ENCODE measurements around the gene ZNF507.

ZNF507 gene

GRCh38 chr19:32392901-32393300 is 47.5 kb downstream of the ZNF507 start:
- no peak for DNase-seq (ENCODE audit: low spot score)
- no peak for TF ChIP-seq CTCF (IDR thresholded peaks at IDR 0.05; ENCODE audit: extremely low read depth, insufficient read depth, missing control alignments)
- in situ Hi-C loops (cut with MboI; ENCODE audit: low pct_unique_long_range_greater_than_20kb, low sequenced_read_pairs, unreplicated experiment) = no loop called here

GRCh38 chr19:32396046-32396652 is 50.7 kb downstream of the ZNF507 start:
- DNase-seq (ENCODE audit: low spot score) = no peak
- TF ChIP-seq CTCF (IDR thresholded peaks at IDR 0.05; ENCODE audit: extremely low read depth, insufficient read depth, missing control alignments) = no peak
- in situ Hi-C loops (cut with MboI; ENCODE audit: low pct_unique_long_range_greater_than_20kb, low sequenced_read_pairs, unreplicated experiment) = no loop called here

GRCh38 chr19:32397671-32398101 is 52.3 kb downstream of the ZNF507 start:
- in situ Hi-C loops (cut with MboI; ENCODE audit: low pct_unique_long_range_greater_than_20kb, low sequenced_read_pairs, unreplicated experiment) = no loop called here
- no peak for TF ChIP-seq CTCF (IDR thresholded peaks at IDR 0.05; ENCODE audit: extremely low read depth, insufficient read depth, missing control alignments)
- no peak for DNase-seq (ENCODE audit: low spot score)

- TF ChIP-seq CTCF (IDR thresholded peaks at IDR 0.05; ENCODE audit: extremely low read depth, insufficient read depth, missing control alignments) = no peak
- no peak for DNase-seq (ENCODE audit: low spot score)
- in situ Hi-C loops (cut with MboI; ENCODE audit: low pct_unique_long_range_greater_than_20kb, low sequenced_read_pairs, unreplicated experiment) = no loop called here
Observed at GRCh38 chr19:32401992-32402391, 56.6 kb downstream of the ZNF507 start.

GRCh38 chr19:32403291-32403995 is 58.0 kb downstream of the ZNF507 start:
- in situ Hi-C loops (cut with MboI; ENCODE audit: low pct_unique_long_range_greater_than_20kb, low sequenced_read_pairs, unreplicated experiment) = no loop called here
- no peak for DNase-seq (ENCODE audit: low spot score)
- TF ChIP-seq CTCF (IDR thresholded peaks at IDR 0.05; ENCODE audit: extremely low read depth, insufficient read depth, missing control alignments) = no peak

- in situ Hi-C loops (cut with MboI; ENCODE audit: low pct_unique_long_range_greater_than_20kb, low sequenced_read_pairs, unreplicated experiment) = no loop called here
- no peak for DNase-seq (ENCODE audit: low spot score)
- TF ChIP-seq CTCF (IDR thresholded peaks at IDR 0.05; ENCODE audit: extremely low read depth, insufficient read depth, missing control alignments) = no peak
Observed at GRCh38 chr19:32404213-32404932, 59.0 kb downstream of the ZNF507 start.

Data from GM13977 (cell line).